ENCODE results near the gene HLA-DQB1.
A peak's percentile ranks its signal among the peaks of the same experiment; 100 is the strongest.

HLA-DQB1 gene

DNA sequence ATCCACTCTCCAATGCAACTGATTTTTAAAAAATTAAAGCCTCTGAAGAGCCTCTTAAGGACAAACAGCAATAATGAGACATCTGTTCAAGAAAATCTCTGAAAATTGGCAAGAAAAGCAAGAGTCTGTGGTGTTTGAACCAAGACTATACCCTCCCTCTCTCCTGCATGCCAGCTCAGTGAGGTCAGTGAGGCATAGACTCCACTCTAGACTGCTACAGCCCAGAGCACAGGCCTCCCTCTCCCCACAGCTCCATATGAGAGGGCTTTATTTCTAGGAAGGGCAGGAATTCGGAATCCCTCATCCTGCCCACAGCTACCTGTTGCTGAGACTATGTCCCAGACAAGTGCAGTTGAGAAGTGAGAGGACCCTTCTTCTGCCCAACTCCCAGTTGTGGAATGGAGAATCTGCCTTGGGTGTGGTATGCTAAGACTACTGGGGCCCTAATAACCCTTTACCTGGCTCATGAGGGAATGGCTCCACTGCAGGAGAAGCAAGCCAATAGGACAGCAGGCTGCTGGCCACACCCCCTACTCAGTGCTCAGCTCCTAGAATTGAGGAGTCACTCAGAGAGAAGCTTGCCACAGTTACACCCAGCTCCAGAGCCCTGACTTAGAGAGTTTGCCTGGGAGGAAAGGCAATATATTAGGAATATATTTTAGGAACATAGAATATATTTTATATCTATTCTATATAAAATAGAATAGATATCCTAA lies 51.9 kb downstream of the HLA-DQB1 start:
- Histone ChIP-seq H2BK5ac (ENCODE audit: low read depth, low read length, poor library complexity, severe bottlenecking) (no peak overlapping the region), H3K23ac (ENCODE audit: low read length in 2 of 2) (no peak overlapping the region), H3K27ac (ENCODE audit: low read length, poor library complexity, severe bottlenecking) (no peak overlapping the region), H3K27me3 (ENCODE audit: control insufficient read depth in 1 of 2, insufficient read depth in 1 of 2, low read length in 2 of 2) (no peaks in the 10 kb centered on the region), H3K4me1 (ENCODE audit: control insufficient read depth, insufficient read depth, low read depth, low read length) (no peaks in the 10 kb centered on the region), H2BK120ac (ENCODE audit: low read depth, low read length) (no peak overlapping the region), H3K9me3 (ENCODE audit: control insufficient read depth, low read length) (peaks cover 10% of the 10 kb centered on the region), H3K18ac (ENCODE audit: low read depth in 1 of 2, low read length in 2 of 2) (no peak overlapping the region), H3K4me2 (ENCODE audit: low read length, poor library complexity, severe bottlenecking) (no peak overlapping the region), H2AK5ac (ENCODE audit: low read length, severe bottlenecking) (no peak overlapping the region), H3K79me1 (replicated peaks; ENCODE audit: low read length, poor library complexity, severe bottlenecking) (no peaks in the 10 kb centered on the region), H2BK15ac (ENCODE audit: low read depth, poor library complexity, severe bottlenecking) (no peak overlapping the region), H3K36me3 (ENCODE audit: control insufficient read depth in 1 of 2, insufficient read depth in 2 of 2, low read depth in 1 of 2, low read length in 2 of 2) (no peaks in the 10 kb centered on the region), H4K8ac (ENCODE audit: low read length) (no peak overlapping the region), H2BK12ac (ENCODE audit: low read length in 2 of 2) (no peak overlapping the region), H3K14ac (ENCODE audit: low read length in 2 of 2) (no peak overlapping the region), H3K4ac (ENCODE audit: low read depth in 1 of 2, low read length in 2 of 2) (no peak overlapping the region), H2AFZ (ENCODE audit: low read depth, low read length) (no peak overlapping the region), H3K4me3 (ENCODE audit: insufficient read depth in 1 of 2, low read depth in 1 of 2, low read length in 2 of 2) (no peak overlapping the region), H4K91ac (ENCODE audit: low read length) (no peak overlapping the region), H3K9ac (ENCODE audit: low read length) (no peak overlapping the region)
- WGBS: no CpG with 5 or more reads among the region's 1 CpG
- no peak for DNase-seq

DNA sequence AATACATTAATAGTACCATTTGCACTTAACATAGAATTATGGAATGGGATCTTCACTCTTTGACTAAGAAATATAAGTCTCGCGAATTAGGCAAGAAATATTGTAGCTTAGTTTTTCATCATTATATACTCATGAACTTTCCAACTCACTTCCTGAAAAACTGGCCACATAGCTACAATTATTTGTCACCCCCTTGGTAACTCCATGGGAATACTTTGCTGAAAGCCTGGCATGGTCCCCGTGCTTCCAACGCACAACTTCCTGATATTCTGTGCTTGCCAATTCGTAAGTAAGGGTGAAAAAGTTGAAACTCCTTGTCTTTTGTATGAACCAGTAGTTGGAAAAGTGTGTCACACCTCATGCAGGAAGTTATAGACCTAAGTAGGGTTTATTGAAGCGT lies 53.0 kb downstream of the HLA-DQB1 start:
- H3K36me3 ChIP-seq (ENCODE audit: control insufficient read depth in 1 of 2, insufficient read depth in 2 of 2, low read depth in 1 of 2, low read length in 2 of 2): no peaks in the 10 kb centered on the region
- no peak for DNase-seq
- H2AFZ ChIP-seq (ENCODE audit: low read depth, low read length): no peak overlapping the region
- H2BK12ac ChIP-seq (ENCODE audit: low read length in 2 of 2): no peak overlapping the region
- H2BK120ac ChIP-seq (ENCODE audit: low read depth, low read length): no peak overlapping the region
- peaks cover 10% of the 10 kb centered on the region for H3K9me3 ChIP-seq (ENCODE audit: control insufficient read depth, low read length)
- no peak overlapping the region for H3K4me3 ChIP-seq (ENCODE audit: insufficient read depth in 1 of 2, low read depth in 1 of 2, low read length in 2 of 2)
- H3K14ac ChIP-seq (ENCODE audit: low read length in 2 of 2): no peak overlapping the region
- no peak overlapping the region for H3K4me2 ChIP-seq (ENCODE audit: low read length, poor library complexity, severe bottlenecking)
- no peak overlapping the region for H3K27ac ChIP-seq (ENCODE audit: low read length, poor library complexity, severe bottlenecking)
- H3K18ac ChIP-seq (ENCODE audit: low read depth in 1 of 2, low read length in 2 of 2): no peak overlapping the region
- no peak overlapping the region for H3K9ac ChIP-seq (ENCODE audit: low read length)
- no peak overlapping the region for H4K8ac ChIP-seq (ENCODE audit: low read length)
- no peak overlapping the region for H3K23ac ChIP-seq (ENCODE audit: low read length in 2 of 2)
- no peaks in the 10 kb centered on the region for H3K27me3 ChIP-seq (ENCODE audit: control insufficient read depth in 1 of 2, insufficient read depth in 1 of 2, low read length in 2 of 2)
- H2AK5ac ChIP-seq (ENCODE audit: low read length, severe bottlenecking): no peak overlapping the region
- H4K91ac ChIP-seq (ENCODE audit: low read length): no peak overlapping the region
- H3K4me1 ChIP-seq (ENCODE audit: control insufficient read depth, insufficient read depth, low read depth, low read length): no peaks in the 10 kb centered on the region
- H2BK15ac ChIP-seq (ENCODE audit: low read depth, poor library complexity, severe bottlenecking): no peak overlapping the region
- no peaks in the 10 kb centered on the region for H3K79me1 ChIP-seq (replicated peaks; ENCODE audit: low read length, poor library complexity, severe bottlenecking)
- no peak overlapping the region for H3K4ac ChIP-seq (ENCODE audit: low read depth in 1 of 2, low read length in 2 of 2)
- no peak overlapping the region for H2BK5ac ChIP-seq (ENCODE audit: low read depth, low read length, poor library complexity, severe bottlenecking)
- WGBS: 46% methylated on average over 6 of the region's 6 CpGs

- Histone ChIP-seq H3K27me3 (ENCODE audit: control insufficient read depth in 1 of 2, insufficient read depth in 1 of 2, low read length in 2 of 2) (no peaks in the 10 kb centered on the region), H3K4me2 (ENCODE audit: low read length, poor library complexity, severe bottlenecking) (no peak overlapping the region), H3K79me1 (replicated peaks; ENCODE audit: low read length, poor library complexity, severe bottlenecking) (no peaks in the 10 kb centered on the region), H2BK15ac (ENCODE audit: low read depth, poor library complexity, severe bottlenecking) (no peak overlapping the region), H3K4me3 (ENCODE audit: insufficient read depth in 1 of 2, low read depth in 1 of 2, low read length in 2 of 2) (no peak overlapping the region), H4K91ac (ENCODE audit: low read length) (no peak overlapping the region), H2AFZ (ENCODE audit: low read depth, low read length) (no peak overlapping the region), H2BK5ac (ENCODE audit: low read depth, low read length, poor library complexity, severe bottlenecking) (no peak overlapping the region), H2BK12ac (ENCODE audit: low read length in 2 of 2) (no peak overlapping the region), H3K4me1 (ENCODE audit: control insufficient read depth, insufficient read depth, low read depth, low read length) (no peaks in the 10 kb centered on the region), H3K18ac (ENCODE audit: low read depth in 1 of 2, low read length in 2 of 2) (no peak overlapping the region), H3K27ac (ENCODE audit: low read length, poor library complexity, severe bottlenecking) (no peak overlapping the region), H2AK5ac (ENCODE audit: low read length, severe bottlenecking) (no peak overlapping the region), H3K9ac (ENCODE audit: low read length) (no peak overlapping the region), H3K9me3 (ENCODE audit: control insufficient read depth, low read length) (no peaks in the 10 kb centered on the region), H2BK120ac (ENCODE audit: low read depth, low read length) (no peak overlapping the region), H3K4ac (ENCODE audit: low read depth in 1 of 2, low read length in 2 of 2) (no peak overlapping the region), H3K23ac (ENCODE audit: low read length in 2 of 2) (no peak overlapping the region), H3K14ac (ENCODE audit: low read length in 2 of 2) (no peak overlapping the region), H3K36me3 (ENCODE audit: control insufficient read depth in 1 of 2, insufficient read depth in 2 of 2, low read depth in 1 of 2, low read length in 2 of 2) (no peaks in the 10 kb centered on the region), H4K8ac (ENCODE audit: low read length) (no peak overlapping the region)
- DNase-seq: no peak
- WGBS: 49% methylated on average over 3 of the region's 3 CpGs
These were observed 55.7 kb downstream of the HLA-DQB1 start for GRCh38 chr6:32610682-32611296.

GRCh38 chr6:32609731-32610640 lies 56.5 kb downstream of the HLA-DQB1 start:
- Histone ChIP-seq H4K8ac (ENCODE audit: low read length) (no peak overlapping the region), H3K36me3 (ENCODE audit: control insufficient read depth in 1 of 2, insufficient read depth in 2 of 2, low read depth in 1 of 2, low read length in 2 of 2) (no peaks in the 10 kb centered on the region), H3K23ac (ENCODE audit: low read length in 2 of 2) (no peak overlapping the region), H3K18ac (ENCODE audit: low read depth in 1 of 2, low read length in 2 of 2) (no peak overlapping the region), H3K4me2 (ENCODE audit: low read length, poor library complexity, severe bottlenecking) (no peak overlapping the region), H3K27ac (ENCODE audit: low read length, poor library complexity, severe bottlenecking) (no peak overlapping the region), H2BK15ac (ENCODE audit: low read depth, poor library complexity, severe bottlenecking) (no peak overlapping the region), H2BK120ac (ENCODE audit: low read depth, low read length) (no peak overlapping the region), H3K4me3 (ENCODE audit: insufficient read depth in 1 of 2, low read depth in 1 of 2, low read length in 2 of 2) (peak overlapping the region in 1 of 2 experiments; percentile 49), H3K79me1 (replicated peaks; ENCODE audit: low read length, poor library complexity, severe bottlenecking) (no peaks in the 10 kb centered on the region), H2AK5ac (ENCODE audit: low read length, severe bottlenecking) (no peak overlapping the region), H2BK5ac (ENCODE audit: low read depth, low read length, poor library complexity, severe bottlenecking) (no peak overlapping the region), H2AFZ (ENCODE audit: low read depth, low read length) (no peak overlapping the region), H3K9me3 (ENCODE audit: control insufficient read depth, low read length) (no peaks in the 10 kb centered on the region), H3K9ac (ENCODE audit: low read length) (peak overlapping the region; percentile 70), H3K27me3 (ENCODE audit: control insufficient read depth in 1 of 2, insufficient read depth in 1 of 2, low read length in 2 of 2) (no peaks in the 10 kb centered on the region), H2BK12ac (ENCODE audit: low read length in 2 of 2) (no peak overlapping the region), H4K91ac (ENCODE audit: low read length) (no peak overlapping the region), H3K4ac (ENCODE audit: low read depth in 1 of 2, low read length in 2 of 2) (no peak overlapping the region), H3K4me1 (ENCODE audit: control insufficient read depth, insufficient read depth, low read depth, low read length) (no peaks in the 10 kb centered on the region), H3K14ac (ENCODE audit: low read length in 2 of 2) (no peak overlapping the region)
- DNase-seq: peak; percentile 95
- 9% methylated on average over 6 of the region's 8 CpGs for WGBS
